GM12873 (cell line): Measurements from ENCODE around the gene ARHGAP24.

Source experiments
- CTCF ChIP-seq: IDR thresholded peaks from 2 replicates; pipeline ENCODE4 v1.5.1; 2012; ENCODE audit warnings: low read depth, mild to moderate bottlenecking, moderate library complexity, low read length, control low read depth; ENCODE audit not compliant: insufficient read depth; ENCODE audit errors: missing control alignments

ARHGAP24 gene

GRCh38 chr4:86050496-86050895 is 575.5 kb downstream of the ARHGAP24 start:
- no peak for TF ChIP-seq CTCF
